HS-27A (cell line): Measurements from ENCODE around the gene ANKRD11.

Source experiments
- DNase-seq: peaks from one replicate; pipeline ENCODE4 v3.0.0-alpha.2; 2012; ENCODE audit warnings: low read depth, missing footprints

Gene ANKRD11

GRCh38 chr16:89297156-89297874 lies 193.0 kb downstream of the ANKRD11 start:
- no peak for DNase-seq

- no peak for DNase-seq
These were observed 194.4 kb downstream of the ANKRD11 start for GRCh38 chr16:89295915-89296314.

GRCh38 chr16:89295071-89295900 lies 195.1 kb downstream of the ANKRD11 start:
- no peak for DNase-seq

GRCh38 chr16:89294486-89294885 lies 195.9 kb downstream of the ANKRD11 start:
- no peak for DNase-seq

DNA sequence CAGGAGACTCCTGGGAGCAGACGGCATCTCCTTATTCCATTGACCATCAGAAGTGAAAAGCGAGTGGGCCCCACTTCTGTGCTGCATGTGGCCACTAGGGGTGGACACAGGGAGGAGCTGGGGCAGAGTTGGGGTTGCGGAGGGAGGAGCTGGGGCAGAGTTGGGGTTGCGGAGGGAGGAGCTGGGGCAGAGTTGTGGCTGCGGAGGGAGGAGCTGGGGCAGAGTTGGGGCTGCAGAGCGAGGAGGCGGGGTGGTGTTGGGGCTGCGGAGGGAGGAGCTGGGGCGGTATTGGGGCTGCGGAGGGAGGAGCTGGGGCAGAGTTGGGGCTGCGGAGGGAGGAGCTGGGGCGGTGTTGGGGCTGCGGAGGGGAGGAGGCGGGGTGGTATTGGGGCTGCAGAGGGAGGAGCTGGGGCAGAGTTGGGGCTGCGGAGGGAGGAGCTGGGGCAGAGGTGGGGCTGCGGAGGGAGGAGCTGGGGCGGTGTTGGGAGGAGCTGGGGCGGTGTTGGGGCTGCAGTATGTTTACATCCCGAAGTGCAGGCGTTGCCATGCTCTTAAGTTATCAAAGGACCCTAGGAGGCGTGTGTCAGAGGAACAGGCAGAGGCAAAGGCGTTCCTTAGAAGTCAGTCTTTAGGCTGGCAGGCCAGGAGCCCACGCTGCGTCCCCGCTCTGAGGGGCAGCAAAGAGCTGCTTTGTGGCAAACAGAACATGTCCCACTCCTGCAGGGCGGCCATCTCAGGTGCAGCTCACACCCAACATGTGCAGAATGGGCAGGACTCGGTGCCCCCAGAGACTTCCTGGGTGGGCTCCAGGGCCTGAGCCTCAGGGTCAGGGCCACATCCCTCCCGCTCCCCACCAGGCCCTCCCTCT lies 196.9 kb downstream of the ANKRD11 start:
- DNase-seq, result no peak

- DNase-seq, result no peak
These were observed 197.8 kb downstream of the ANKRD11 start for GRCh38 chr16:89292443-89293078.

- no peak for DNase-seq
These were observed 198.6 kb downstream of the ANKRD11 start for GRCh38 chr16:89291776-89292175.

- DNase-seq, result no peak
These were observed 199.0 kb downstream of the ANKRD11 start for GRCh38 chr16:89291363-89291762.

DNA sequence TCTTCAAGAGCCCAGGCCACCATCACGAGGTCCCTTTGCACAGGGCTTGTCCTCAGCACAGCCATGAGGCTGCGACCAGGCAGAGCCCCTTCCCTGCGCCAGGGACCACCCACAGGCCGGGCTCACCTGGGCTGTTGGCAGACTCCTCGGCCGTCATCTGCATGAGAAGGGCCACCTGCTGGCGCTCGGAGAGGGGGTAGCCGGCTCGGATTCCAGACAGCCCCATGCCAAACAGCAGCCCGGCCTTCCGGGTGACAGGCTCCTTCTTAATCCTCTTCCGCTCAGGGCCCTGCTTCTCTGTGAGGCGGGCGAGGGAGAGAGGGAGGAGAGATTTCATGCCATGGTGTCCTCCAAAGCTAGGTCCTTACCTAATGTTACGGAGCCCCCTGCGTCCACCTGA lies 199.5 kb downstream of the ANKRD11 start:
- DNase-seq, result no peak

DNA sequence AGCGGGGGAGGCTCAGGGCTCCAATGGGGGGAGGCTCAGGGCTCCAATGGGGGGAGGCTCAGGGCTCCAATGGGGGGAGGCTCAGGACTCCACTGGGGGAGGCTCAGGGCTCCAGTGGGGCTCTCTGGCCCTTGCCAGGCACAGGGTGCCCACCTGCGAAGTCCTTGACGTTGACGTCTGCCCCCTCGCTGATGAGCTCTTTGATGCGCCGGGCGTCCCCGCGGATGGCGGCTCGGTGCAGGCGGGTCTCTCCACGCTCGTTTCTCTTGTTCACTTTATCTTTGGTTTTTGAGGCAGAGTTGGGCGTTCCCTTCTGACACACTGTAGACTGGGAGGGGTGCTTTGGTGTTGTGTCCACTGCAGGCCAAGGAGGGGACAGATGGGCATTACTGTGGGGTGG lies 199.9 kb downstream of the ANKRD11 start:
- no peak for DNase-seq

- no peak for DNase-seq
These were observed 200.6 kb downstream of the ANKRD11 start for GRCh38 chr16:89289428-89290395.

GRCh38 chr16:89288966-89289365 lies 201.4 kb downstream of the ANKRD11 start:
- DNase-seq, result no peak

GRCh38 chr16:89288577-89288844 lies 201.8 kb downstream of the ANKRD11 start:
- DNase-seq, result no peak

DNA sequence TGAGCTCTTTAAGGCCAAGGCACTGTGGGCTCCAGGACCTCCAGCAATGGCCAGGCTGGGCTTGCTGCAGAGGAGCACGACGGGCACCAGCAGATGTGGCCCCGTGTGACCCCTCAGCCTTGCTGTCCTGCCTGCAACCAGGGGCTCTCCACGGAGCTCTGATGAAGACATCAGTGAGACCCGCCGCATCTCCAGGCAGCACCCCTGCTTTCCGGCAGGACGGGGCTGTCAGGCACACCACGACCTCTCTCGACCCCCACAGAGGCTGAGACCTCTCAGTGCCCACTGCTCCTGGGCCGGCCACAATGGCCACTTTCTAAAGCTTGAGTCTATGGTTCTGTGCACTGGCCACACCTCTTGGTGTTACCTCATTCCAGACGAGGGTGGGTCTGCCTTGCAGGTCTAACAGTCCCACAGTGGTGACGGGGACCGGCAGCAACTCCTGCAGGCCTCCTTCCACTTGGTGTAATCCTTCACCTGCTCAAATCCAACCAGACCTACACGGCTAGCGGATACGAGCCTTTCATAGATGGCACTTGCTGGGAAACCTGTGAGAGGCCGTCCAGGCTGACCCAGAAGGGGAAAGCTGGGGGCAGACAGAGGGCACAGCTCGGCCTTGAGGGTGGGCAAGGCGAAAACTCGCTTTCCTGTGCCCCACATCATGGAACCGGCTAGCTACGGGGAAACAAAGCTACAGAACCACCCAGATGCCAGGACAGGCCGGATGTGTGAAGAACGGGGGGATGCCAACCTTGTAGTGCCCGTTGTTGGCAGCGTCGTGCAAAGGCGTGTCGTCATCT lies 202.4 kb downstream of the ANKRD11 start:
- no peak for DNase-seq

DNA sequence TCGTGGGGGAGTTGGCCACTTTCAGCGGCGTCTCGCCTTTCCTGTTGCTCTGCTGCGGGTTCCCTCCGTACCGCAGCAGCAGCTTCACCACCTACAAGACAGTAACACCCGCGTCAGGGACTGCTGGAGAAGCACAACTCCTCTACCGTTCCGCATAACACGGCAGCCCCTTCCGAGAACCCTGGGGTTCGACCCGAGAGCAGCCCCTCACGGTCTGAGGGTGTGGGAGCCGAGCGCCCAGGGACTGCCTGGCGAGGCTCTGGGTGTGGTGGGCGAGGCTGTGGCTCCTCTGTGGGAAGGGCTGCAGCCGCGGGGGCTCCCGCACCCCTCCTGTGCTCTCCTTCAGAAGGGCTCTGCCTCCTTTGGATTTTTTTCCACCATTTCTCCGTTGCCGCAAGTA lies 204.3 kb downstream of the ANKRD11 start:
- DNase-seq, result no peak

DNA sequence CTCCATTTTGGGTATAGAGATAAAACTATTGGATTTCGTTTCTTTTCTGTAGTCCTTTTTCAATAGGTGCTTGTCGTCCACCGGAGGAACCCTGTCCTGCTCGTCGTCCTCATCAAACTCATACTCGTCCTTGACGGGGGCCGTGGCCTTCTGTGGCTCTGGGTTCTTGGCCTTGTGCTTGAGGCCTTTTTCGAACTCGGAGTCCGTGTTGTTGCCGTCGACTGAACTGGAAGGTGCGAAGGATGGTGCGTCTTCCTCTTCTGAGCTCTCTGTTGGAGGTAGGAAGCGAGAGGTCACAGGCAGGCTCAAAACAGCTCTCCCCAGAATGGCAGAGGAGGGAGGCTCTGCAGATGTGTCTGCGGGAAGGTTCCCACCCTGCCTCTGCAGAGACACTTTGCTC lies 205.0 kb downstream of the ANKRD11 start:
- no peak for DNase-seq

- no peak for DNase-seq
These were observed 206.9 kb downstream of the ANKRD11 start for GRCh38 chr16:89283449-89283848.

DNA sequence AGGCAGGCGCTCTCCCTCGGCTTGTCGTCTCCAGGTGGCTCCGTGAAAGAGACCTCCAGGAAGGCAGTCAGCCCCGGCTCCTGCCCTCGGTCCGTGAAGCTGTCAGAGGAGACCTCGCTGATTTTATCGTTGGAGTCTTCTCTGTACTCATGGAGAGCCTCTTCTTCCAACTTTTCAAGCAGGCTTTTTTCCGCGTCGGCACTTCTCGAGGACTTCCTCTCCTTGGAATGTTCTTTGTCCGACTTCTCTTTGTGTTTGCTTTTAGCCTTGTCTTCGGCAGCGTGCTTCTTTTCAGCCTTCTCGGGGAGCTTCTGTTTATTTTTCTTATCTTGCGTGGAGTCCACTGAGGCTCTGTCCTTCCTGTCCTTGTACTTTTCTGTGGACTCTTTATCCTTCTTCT lies 207.8 kb downstream of the ANKRD11 start:
- no peak for DNase-seq

GRCh38 chr16:89281829-89282228 lies 208.5 kb downstream of the ANKRD11 start:
- no peak for DNase-seq

- DNase-seq, result no peak
These were observed 209.2 kb downstream of the ANKRD11 start for GRCh38 chr16:89281189-89281577.
